ENCODE results near the gene DEF6.
"Not testable (repeated sequence)": the region's sequence is repeated elsewhere in the genome, so short reads cannot be mapped to it uniquely, and the experiment has no call there.

Gene DEF6

GRCh38 chr6:35310265-35310831, 12.7 kb downstream of the DEF6 start:
- no peak for DNase-seq (ENCODE audit: low read depth, low spot score)

- no peak for DNase-seq (ENCODE audit: low read depth, low spot score)
Measured at GRCh38 chr6:35311390-35312075, 13.9 kb downstream of the DEF6 start.

- no peak for DNase-seq (ENCODE audit: low read depth, low spot score)
Measured at GRCh38 chr6:35312076-35312800, 14.6 kb downstream of the DEF6 start.

- DNase-seq (ENCODE audit: low read depth, low spot score): no peak
Measured at GRCh38 chr6:35312807-35313206, 15.2 kb downstream of the DEF6 start.

GRCh38 chr6:35317483-35318195, 20.0 kb downstream of the DEF6 start:
- DNase-seq (ENCODE audit: low read depth, low spot score): no peak

- DNase-seq (ENCODE audit: low read depth, low spot score): no peak
Measured at GRCh38 chr6:35318196-35319171, 20.9 kb downstream of the DEF6 start.

- no peak for DNase-seq (ENCODE audit: low read depth, low spot score)
Measured at GRCh38 chr6:35319346-35320030, 21.9 kb downstream of the DEF6 start.

GRCh38 chr6:35320031-35320410, 22.4 kb downstream of the DEF6 start:
- no peak for DNase-seq (ENCODE audit: low read depth, low spot score)

GRCh38 chr6:35321091-35321490, 23.5 kb downstream of the DEF6 start:
- no peak for DNase-seq (ENCODE audit: low read depth, low spot score)

GRCh38 chr6:35327349-35328027, 29.9 kb downstream of the DEF6 start:
- no peak for DNase-seq (ENCODE audit: low read depth, low spot score)

GRCh38 chr6:35328108-35328723, 30.6 kb downstream of the DEF6 start:
- no peak for DNase-seq (ENCODE audit: low read depth, low spot score)

GRCh38 chr6:35328965-35329364, 31.3 kb downstream of the DEF6 start:
- DNase-seq (ENCODE audit: low read depth, low spot score): not testable (repeated sequence)

GRCh38 chr6:35330541-35331119, 33.0 kb downstream of the DEF6 start:
- DNase-seq (ENCODE audit: low read depth, low spot score): no peak

GRCh38 chr6:35332074-35332887, 34.7 kb downstream of the DEF6 start:
- not testable (repeated sequence) for DNase-seq (ENCODE audit: low read depth, low spot score)

GRCh38 chr6:35341557-35341956, 43.9 kb downstream of the DEF6 start:
- DNase-seq (ENCODE audit: low read depth, low spot score): no peak

- peak; percentile 60 for DNase-seq (ENCODE audit: low read depth, low spot score)
Measured at GRCh38 chr6:35342258-35343091, 44.9 kb downstream of the DEF6 start, which contains the start of gene PPARD. PPARD (plus strand) TSS chr6:35342558; CDS start chr6:35411088, 68,530 bp downstream.
